AG09309 (cell line): ENCODE measurements around the gene OR9Q1.
"Not testable (repeated sequence)": the region's sequence is repeated elsewhere in the genome, so short reads cannot be mapped to it uniquely, and the experiment has no call there.

ENCODE experiments used
- DNase-seq: peaks from one replicate; pipeline ENCODE4 v3.0.0-alpha.2; 2010; ENCODE audit warnings: low read depth
- H3K4me3 ChIP-seq: 2 replicates; pipeline ENCODE4 v1.5.1; 2011; ENCODE audit warnings: mild to moderate bottlenecking, low read depth, low read length, moderate library complexity; ENCODE audit not compliant: control insufficient read depth
- CTCF ChIP-seq: IDR thresholded peaks from 2 replicates; pipeline ENCODE4 v1.5.1; 2011; ENCODE audit warnings: mild to moderate bottlenecking, low read depth, low read length, inconsistent platforms; ENCODE audit not compliant: insufficient read depth, control insufficient read depth; ENCODE audit errors: missing control alignments

The OR9Q1 gene

GRCh38 chr11:58204042-58204441 is 180.4 kb downstream of the OR9Q1 start, which contains the start of gene OR1S2:
Gene OR1S2 (minus strand): TSS chr11:58204142. CDS start chr11:58204142, 0 bp downstream.
- H3K4me3 ChIP-seq = no peak within 1 kb of the TSS
- no peak for DNase-seq
- no peak for TF ChIP-seq CTCF

- H3K4me3 ChIP-seq, DNase-seq: not testable (repeated sequence)
These were observed 188.7 kb downstream of the OR9Q1 start, which contains the start of gene OR1S1 for GRCh38 chr11:58212420-58212819. Gene OR1S1 (plus strand): TSS chr11:58212720.

- no peak for DNase-seq
- no peak overlapping the region for H3K4me3 ChIP-seq
- no peak for TF ChIP-seq CTCF
These were observed 192.8 kb downstream of the OR9Q1 start for GRCh38 chr11:58216476-58216875.

GRCh38 chr11:58222721-58223120 is 199.0 kb downstream of the OR9Q1 start:
- no peak for TF ChIP-seq CTCF
- no peak for DNase-seq
- H3K4me3 ChIP-seq = no peak overlapping the region

- no peak for TF ChIP-seq CTCF
These were observed 204.4 kb downstream of the OR9Q1 start for GRCh38 chr11:58227956-58228615.

More at GRCh38 chr11:58227956-58228615, 204.4 kb downstream of the OR9Q1 start:
- no peak overlapping the region for H3K4me3 ChIP-seq
- no peak for DNase-seq
